ENCODE data around the gene ERMAP.
"Not testable (repeated sequence)": the region's sequence is repeated elsewhere in the genome, so short reads cannot be mapped to it uniquely, and the experiment has no call there.

ERMAP gene

DNA sequence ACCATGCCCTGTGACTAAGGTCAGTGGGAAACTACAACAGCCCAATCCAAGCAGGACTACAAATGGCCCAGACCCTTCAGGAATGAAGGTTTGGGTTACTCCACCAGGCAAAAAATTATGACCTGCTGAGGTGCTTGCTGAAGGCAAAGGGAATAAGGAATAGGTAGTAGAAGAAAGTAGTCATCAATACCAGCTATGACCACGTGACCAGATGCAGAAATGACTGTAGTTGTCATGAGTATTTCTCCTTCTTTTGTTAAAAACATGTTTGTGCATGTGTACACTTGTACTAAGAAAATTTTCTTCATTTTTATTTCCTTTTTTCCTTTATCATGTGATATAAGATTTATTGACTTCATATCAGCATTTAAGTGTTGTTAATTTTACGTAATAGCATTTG, 52.3 kb downstream of the ERMAP start:
- in situ Hi-C loops (cut with MboI; ENCODE audit: low sequenced_read_pairs), result not testable (repeated sequence)

DNA sequence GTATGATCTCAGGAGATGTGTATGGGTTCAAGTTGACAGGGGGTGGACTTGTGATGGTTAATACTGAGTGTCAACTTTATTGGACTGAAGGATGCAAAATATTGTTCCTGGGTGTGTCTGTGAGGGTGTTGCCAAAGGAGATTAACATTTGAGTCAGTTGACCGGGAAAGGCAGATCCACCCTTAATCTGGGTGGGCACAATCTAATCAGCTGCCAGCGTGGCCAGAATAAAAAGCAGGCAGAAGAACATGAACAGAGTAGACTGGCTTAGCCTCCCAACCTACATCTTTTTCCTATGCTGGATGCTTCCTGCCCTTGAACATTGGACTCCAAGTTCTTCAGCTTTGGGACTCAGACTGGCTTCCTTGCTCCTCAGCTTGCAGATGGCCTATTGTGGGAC, 52.8 kb downstream of the ERMAP start:
- in situ Hi-C loops (cut with MboI; ENCODE audit: low sequenced_read_pairs), result not testable (repeated sequence)

DNA sequence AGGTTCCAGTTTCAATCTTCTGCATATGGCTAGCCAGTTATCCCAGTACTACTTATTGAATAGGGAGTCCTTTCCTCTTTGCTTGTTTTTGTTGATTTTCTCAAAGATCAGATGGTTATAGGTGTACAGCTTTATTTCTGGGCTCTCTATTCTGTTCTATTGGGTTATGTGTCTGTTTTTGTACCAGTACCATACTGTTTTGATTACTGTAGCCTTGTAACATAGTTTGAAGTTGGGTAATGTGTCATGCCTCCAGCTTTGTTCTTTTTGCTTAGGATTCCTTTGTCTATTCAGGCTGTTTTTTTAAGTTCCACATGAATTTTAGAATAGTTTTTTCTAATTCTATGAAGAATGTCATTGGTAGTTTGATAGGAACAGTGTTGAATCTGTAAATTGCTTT, 56.2 kb downstream of the ERMAP start:
- in situ Hi-C loops (cut with MboI; ENCODE audit: low sequenced_read_pairs), result not testable (repeated sequence)

DNA sequence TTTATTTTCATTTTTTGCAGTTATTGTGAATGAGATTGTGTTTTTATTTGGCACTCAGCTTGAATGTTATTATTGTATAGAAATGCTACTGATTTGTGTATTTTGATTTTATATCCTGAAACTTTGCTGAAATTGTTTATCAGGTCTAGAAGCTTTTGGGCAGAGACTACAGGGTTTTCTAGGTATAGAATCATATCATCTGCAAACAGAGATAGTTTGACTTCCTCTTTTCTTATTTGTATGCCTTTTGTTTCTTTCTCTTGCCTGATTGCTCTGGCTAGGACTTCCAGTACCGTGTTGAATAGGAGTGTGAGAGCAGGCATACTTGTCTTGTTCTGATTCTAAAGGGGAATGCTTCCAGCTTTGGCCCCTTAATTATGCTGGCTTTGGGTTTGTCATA, 56.7 kb downstream of the ERMAP start:
- in situ Hi-C loops (cut with MboI; ENCODE audit: low sequenced_read_pairs), result no loop called here

DNA sequence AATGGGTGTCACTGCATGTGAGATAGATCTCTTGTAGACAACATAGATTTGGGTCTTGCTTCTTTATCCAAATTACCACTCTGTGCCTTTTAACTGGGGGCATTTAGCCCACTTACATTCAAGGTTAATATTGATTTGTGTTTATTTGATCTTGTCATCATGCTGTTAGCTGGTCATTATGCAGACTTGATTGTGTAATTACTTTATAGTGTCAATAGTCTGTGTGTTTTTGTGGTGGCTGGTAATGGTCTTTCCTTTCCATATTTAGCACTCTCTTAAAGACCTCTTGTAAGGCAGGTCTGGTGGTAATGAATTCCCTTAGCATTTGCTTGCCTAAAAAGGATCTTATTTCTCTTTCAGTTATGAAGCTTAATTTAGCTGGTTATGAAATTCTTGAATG, 59.1 kb downstream of the ERMAP start:
- in situ Hi-C loops (cut with MboI; ENCODE audit: low sequenced_read_pairs), result no loop called here

DNA sequence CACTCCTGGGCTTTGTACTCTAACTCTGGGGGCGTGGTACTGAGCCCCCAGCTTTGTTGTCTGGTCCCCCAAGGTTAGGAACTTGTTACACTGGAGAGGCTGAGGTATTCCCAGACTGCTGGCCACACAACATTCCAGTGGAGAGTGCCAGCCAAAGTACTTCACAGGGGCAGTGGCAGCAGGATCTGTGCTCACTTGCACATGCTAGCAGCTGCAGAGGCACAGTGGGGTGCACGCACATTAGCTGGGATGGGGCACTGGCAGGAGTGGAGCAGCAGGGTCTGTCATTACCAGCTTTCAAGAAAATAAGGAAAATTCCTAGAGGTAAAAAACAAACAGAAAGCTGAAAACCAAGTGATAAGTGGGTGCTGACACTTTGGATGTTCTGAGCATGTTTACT, 60.5 kb downstream of the ERMAP start:
- in situ Hi-C loops (cut with MboI; ENCODE audit: low sequenced_read_pairs), result no loop called here

DNA sequence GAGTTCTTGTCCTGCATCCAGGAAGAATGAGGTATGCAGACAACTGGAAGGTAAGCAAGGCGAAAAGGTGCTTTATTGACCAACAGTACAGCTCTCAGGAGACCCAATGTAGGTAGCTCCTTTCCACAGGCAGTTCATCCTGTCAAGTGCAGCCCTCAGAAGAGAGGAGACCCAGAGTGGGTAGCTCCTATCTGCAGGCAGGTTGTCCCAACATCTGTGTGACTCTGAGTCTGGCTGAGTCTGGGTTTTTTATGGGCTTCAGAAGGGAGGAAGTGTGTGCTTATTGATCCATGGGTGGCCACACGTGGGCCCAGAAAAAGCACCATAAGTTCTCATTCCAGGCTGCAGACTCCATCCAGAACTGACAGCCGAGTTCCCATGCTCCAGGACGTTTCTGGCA, 63.5 kb downstream of the ERMAP start:
- in situ Hi-C loops (cut with MboI; ENCODE audit: low sequenced_read_pairs), result no loop called here

DNA sequence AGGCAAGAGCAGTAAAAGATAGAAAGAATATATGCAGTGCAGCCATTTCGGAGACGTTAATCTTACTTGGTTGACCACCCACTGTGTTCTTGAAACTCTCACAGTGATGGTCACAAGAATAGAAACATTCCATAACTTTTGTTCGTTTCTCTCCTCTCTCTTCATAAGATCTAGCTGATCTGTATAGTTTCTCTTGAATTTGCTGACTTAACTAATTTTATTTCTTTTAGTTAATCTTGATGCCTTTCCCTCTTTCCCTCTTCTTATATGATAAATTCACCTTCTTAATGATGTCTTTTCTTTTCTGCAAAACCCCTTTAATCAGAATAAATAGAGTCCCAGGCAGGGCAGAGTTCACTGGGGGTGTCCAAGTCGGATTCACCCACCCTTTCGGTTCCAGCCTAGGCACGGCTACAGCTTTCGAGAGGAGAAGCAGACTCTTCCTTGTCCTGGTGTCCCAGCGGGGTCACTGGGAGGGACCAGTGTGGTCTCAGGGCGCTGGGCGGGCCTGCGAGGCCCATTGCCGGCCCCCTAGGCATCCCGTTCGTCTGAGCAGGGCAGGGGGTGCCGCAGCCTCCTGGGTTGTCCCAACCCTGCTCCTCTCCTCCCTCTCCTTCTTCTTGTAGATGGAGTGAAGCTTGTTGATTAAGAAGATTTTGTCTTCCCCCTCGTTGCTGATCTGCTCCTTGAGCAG, 69.3 kb downstream of the ERMAP start:
- in situ Hi-C loops (cut with MboI; ENCODE audit: low sequenced_read_pairs), result no loop called here

DNA sequence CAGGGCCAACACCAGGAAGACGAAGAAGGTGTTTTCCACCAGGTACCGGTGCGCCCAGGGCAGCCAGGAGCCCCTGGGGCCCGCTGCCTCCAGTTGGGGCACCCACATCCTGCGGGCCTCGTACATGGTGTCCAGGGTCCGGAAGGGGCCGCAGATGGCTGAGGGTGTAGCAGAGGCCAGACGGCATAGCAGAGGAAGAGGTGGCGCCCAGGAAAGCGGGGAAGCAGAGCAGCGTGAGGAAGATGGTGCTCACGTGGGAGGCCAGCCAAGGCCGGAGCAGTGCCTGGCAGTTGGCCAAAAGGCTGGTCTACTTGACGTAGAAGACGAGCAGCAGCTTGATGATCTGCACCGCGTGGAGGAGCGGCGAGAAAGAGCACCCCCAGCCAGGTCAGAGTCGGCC, 69.9 kb downstream of the ERMAP start:
- in situ Hi-C loops (cut with MboI; ENCODE audit: low sequenced_read_pairs), result no loop called here

DNA sequence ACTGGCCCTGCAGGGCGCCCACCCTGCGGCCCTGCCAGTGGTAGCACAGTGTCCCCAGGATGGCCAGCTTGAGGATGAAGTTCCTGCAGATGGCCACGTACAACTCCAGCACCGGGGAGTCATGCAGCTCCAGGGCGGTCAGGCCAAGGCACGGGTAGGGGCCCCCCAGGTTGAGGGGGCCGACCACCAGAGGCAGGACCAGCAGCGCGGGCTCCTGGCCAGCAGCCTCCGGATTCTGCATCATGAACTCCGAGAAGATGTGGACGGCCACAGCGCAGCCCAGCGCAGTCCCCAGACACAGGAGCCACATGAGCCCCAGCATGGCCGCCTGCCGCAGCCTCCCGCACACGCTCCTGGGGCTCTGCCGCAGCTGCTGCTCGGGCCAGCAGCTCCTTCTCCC, 70.4 kb downstream of the ERMAP start:
- in situ Hi-C loops (cut with MboI; ENCODE audit: low sequenced_read_pairs), result no loop called here

DNA sequence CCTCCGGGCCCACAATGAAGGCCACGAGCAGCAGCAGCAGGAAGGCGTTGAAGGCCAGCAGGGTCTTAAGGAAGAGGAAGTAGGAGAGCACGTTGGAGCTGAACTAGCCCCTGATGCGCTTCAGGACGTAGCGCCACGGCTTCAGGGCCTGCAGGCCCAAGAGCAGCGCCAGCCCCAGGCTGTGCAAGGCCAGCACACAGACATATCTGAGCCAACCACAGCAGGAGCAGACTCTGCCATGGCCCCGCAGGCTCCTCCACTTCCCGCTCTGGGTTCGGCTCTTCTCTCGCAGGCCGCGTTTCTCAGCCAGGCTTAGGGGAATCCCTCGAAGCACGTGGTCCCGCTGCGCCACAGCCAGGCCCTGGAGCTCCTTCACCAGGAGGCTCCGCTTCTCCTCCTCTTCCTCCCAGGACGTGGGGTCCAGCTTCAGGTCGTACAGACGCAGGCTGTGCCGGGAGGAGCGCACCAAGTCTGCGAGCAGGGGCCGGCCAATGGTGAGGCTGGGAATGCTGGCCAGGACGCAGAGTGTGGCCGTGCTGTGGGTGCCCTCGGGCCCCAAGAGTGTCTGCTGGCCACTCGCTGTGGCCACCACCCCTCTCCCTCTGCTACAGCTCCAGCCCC, 71.2 kb downstream of the ERMAP start:
- in situ Hi-C loops (cut with MboI; ENCODE audit: low sequenced_read_pairs), result no loop called here

DNA sequence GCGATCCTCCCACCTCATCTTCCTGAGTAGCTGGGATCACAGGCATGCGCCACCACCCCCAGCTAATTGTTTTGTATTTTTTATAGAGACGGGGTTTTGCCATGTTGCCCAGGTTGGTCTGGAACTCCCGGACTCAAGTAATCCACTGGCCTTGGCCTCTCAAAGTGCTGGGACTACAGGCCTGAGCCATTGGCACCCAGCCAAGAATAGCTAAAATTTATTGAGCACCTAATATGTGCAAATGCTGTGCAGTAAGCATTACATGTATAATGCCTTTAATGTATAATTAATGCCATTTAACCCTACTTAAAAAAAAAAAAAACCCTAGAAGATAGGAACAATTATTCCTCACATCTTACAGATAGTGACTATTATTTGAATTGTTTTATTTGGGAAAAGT, 72.3 kb downstream of the ERMAP start:
- in situ Hi-C loops (cut with MboI; ENCODE audit: low sequenced_read_pairs), result no loop called here

DNA sequence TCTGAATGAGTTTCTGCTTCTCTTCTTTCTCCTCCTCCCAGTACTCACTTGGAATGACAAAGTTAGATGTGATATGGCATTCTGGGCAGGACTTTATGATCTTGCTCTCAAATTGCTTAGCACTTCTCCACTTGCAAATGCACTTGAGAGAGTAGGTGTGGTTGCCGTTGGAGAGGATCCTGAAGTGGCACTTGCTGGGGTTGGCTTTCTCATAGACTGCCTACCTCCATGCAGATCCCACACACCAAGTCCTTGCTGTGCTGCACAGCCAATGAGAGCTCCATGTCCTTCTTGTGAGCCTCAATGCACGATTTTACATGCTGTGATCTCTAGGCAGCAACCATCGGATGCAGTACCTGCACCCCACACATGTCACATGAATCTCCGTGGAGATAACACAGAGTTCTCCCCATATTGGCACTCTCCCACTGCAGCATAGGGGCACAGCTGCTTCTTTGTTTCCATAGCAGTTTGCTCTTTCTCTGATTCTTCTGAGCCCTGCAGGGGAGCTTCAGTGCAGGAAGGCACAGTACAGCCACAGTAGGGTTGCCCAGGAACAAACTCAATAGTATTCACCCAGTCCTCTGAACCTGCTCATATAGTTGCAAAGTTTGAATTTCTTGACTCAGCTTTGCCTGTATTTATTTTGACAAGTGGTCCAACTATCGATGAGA, 74.7 kb downstream of the ERMAP start:
- in situ Hi-C loops (cut with MboI; ENCODE audit: low sequenced_read_pairs), result no loop called here
